Right lobe of liver (tissue), 4 donors: Measurements from ENCODE around the gene RGL1.

Experiments used
- CTCF ChIP-seq, 4 donors: fragments of 200-600 bp in 3 of 4; fragments of 450-650 bp in 1 of 4; IDR thresholded peaks; one replicate each; pipeline versions ENCODE4 v1.5.1 to v1.8.0; 2016 to 2022; ENCODE audit warnings: antibody characterized with exemption in 4 of 4, mild to moderate bottlenecking in 2 of 4
- POLR2A ChIP-seq: fragments of 450-650 bp; IDR thresholded peaks from one replicate; pipeline ENCODE4 v1.6.1; 2017; ENCODE audit warnings: antibody characterized with exemption, mild to moderate bottlenecking
- donor health status: DM: no; HTN: no; CAD: no.
- donor health status: DM: no; HTN: no; CAD: no.
- donor health status: DM: no; HTN: yes; CAD: no.

GRCh38 chr1:183912265-183912886, 107.5 kb downstream of the RGL1 start:
- TF ChIP-seq CTCF (IDR thresholded peaks at IDR 0.05) (no peak), POLR2A (no peak)
